HepG2 (cell line): ENCODE data around the gene TRIM66. TPM values are rescaled to one million over a fixed set of nuclear protein-coding genes. Genes with fewer than 3 reads are reported as not detected.

Experiments
- E2F2 ChIP-seq: sonication (generic); formaldehyde crosslinking; IDR thresholded peaks from 2 replicates; pipeline ENCODE4 v1.4.0; 2020; ENCODE audit warnings: missing genetic modification reagents, borderline replicate concordance
- E2F5 ChIP-seq: sonication (generic); formaldehyde crosslinking; conservative IDR thresholded peaks from 2 replicates; pipeline ENCODE4 v1.4.0; 2020; ENCODE audit warnings: missing genetic modification reagents
- EEA1 ChIP-seq: sonication (generic); formaldehyde crosslinking; IDR thresholded peaks from 2 replicates; pipeline ENCODE4 v1.5.1; 2020; ENCODE audit warnings: mild to moderate bottlenecking, missing genetic modification reagents, borderline replicate concordance
- HDAC2 ChIP-seq: sonication (generic); formaldehyde crosslinking; IDR thresholded peaks from 2 replicates; pipeline ENCODE4 v1.4.0; 2020; ENCODE audit warnings: missing genetic modification reagents
- IRF2 ChIP-seq: IDR thresholded peaks from 2 replicates; pipeline ENCODE4 v1.6.1; 2018; ENCODE audit warnings: missing genetic modification reagents, missing compliant biosample characterization
- MBD4 ChIP-seq: IDR thresholded peaks from 2 replicates; pipeline ENCODE4 v1.6.1; 2012; ENCODE audit warnings: low read length, inconsistent platforms, borderline replicate concordance
- NFYC ChIP-seq: IDR thresholded peaks from 2 replicates; pipeline ENCODE4 v1.6.1; 2016; ENCODE audit warnings: missing genetic modification reagents, missing compliant biosample characterization
- NR2F1 ChIP-seq, 2 experiments: fragments of 450-650 bp in 1 of 2; formaldehyde crosslinking in 1 of 2; IDR thresholded peaks; 2 replicates each; pipeline versions ENCODE4 v1.5.0 to v1.6.1; 2016 to 2020; ENCODE audit warnings: mild to moderate bottlenecking in 1 of 2, missing compliant biosample characterization in 1 of 2, missing genetic modification reagents in 1 of 2, moderate library complexity in 1 of 2
- PHF20 ChIP-seq: sonication (generic); formaldehyde crosslinking; IDR thresholded peaks from 2 replicates; pipeline ENCODE4 v1.5.0; 2020; ENCODE audit warnings: mild to moderate bottlenecking, missing genetic modification reagents
- SALL2 ChIP-seq: sonication (generic); formaldehyde crosslinking; IDR thresholded peaks from 2 replicates; pipeline ENCODE4 v1.8.1; 2023; ENCODE audit warnings: mild to moderate bottlenecking, missing genetic modification reagents, inconsistent platforms
- SOX5 ChIP-seq: IDR thresholded peaks from 2 replicates; pipeline ENCODE4 v1.6.1; 2016; ENCODE audit warnings: borderline replicate concordance
- ZNF180 ChIP-seq: sonication (generic); formaldehyde crosslinking; IDR thresholded peaks from 2 replicates; pipeline ENCODE4 v1.4.0; 2020; ENCODE audit warnings: low read depth, missing genetic modification reagents, borderline replicate concordance
- ZNF256 ChIP-seq: sonication (generic); formaldehyde crosslinking; conservative IDR thresholded peaks from 2 replicates; pipeline ENCODE4 v1.4.0; 2020; ENCODE audit warnings: missing genetic modification reagents
- ZNF770 ChIP-seq: sonication (generic); formaldehyde crosslinking; IDR thresholded peaks from 2 replicates; pipeline ENCODE4 v1.5.0; 2020; ENCODE audit warnings: mild to moderate bottlenecking, missing genetic modification reagents
- polyA plus RNA-seq, 8 experiments: library from polyadenylated mRNA; depleted of rRNA in 3 of 8; stranded (reverse) in 7 of 8; unstranded in 1 of 8; fragments of >200 nt; fragmentation: Illumina TruSeq in 4 of 8; extraction: Trizol in 4 of 8; gene quantifications; 2 replicates each; pipeline versions ENCODE4 v1.2.1 to v1.2.3, GENCODE V29; 2011 to 2016; ENCODE audit warnings: low read depth in 4 of 8, missing spikeins in 1 of 8, mixed read lengths in 1 of 8; ENCODE audit not compliant: insufficient read depth in 1 of 8
- total RNA-seq, 5 experiments: library from RNA; depleted of rRNA; stranded (reverse); fragments of >200 nt; fragmentation: Illumina TruSeq; extraction: Trizol; gene quantifications; 2 replicates each; pipeline ENCODE4 v1.2.3, GENCODE V29; 2016; ENCODE audit warnings: low read depth in 1 of 5
- TF ChIP-seq, protein P1 (sequence below): sonication (generic); formaldehyde crosslinking; IDR thresholded peaks from 2 replicates; pipeline ENCODE4 v1.5.0; 2020; ENCODE audit warnings: mild to moderate bottlenecking, missing genetic modification reagents, borderline replicate concordance
- TF ChIP-seq, protein P2 (sequence below): sonication (generic); formaldehyde crosslinking; IDR thresholded peaks from 2 replicates; pipeline ENCODE4 v1.5.1; 2020; ENCODE audit warnings: mild to moderate bottlenecking, moderate library complexity, missing genetic modification reagents

The TRIM66 gene
- total and polyA plus RNA-seq, 2 of the 13 experiments (the other 11 are each of a cell fraction or from before 2014, with no cell fraction given), result 4.9 to 6.1 TPM

DNA sequence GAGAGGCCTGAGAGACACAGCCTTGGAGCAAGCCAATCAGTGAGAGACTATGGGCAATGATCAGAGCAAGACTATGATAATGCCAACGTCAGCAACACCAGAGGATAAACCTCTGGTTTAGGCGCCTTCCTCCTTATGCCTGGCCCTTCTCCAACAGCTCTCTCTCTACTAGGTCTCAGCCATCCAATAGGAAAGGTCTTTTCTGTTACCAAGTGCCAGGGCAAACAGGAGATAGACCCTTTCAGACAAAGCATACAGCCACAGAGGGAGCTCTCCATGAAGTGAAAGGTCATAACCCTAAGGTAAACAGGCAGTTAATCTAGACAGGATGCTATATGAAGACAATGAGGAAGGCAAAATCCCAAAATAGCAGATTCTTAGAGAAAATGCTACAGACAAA lies 98.0 kb downstream of the TRIM66 start (continued):
- TF ChIP-seq ZNF770 (no peak), IRF2 (CRISPR knock-in tag) (no peak), HDAC2 (CRISPR knock-in tag) (no peak), NR2F1 (CRISPR knock-in tag; IDR thresholded peaks at IDR 0.05) (peak in 1 of 2 experiments; percentile 40; a peak in 2 of 4 replicates), E2F2 (no peak), E2F5 (no peak), EEA1 (CRISPR knock-in tag) (no peak), ZNF256 (CRISPR knock-in tag) (no peak), NFYC (CRISPR knock-in tag) (peak; percentile 53), ZNF180 (CRISPR knock-in tag) (no peak), MBD4 (no peak), SALL2 (no peak), PHF20 (no peak), SOX5 (CRISPR knock-in tag) (peak; percentile 9; the same call in 1 of the 2 replicates)
- TF ChIP-seq, protein P1, sequence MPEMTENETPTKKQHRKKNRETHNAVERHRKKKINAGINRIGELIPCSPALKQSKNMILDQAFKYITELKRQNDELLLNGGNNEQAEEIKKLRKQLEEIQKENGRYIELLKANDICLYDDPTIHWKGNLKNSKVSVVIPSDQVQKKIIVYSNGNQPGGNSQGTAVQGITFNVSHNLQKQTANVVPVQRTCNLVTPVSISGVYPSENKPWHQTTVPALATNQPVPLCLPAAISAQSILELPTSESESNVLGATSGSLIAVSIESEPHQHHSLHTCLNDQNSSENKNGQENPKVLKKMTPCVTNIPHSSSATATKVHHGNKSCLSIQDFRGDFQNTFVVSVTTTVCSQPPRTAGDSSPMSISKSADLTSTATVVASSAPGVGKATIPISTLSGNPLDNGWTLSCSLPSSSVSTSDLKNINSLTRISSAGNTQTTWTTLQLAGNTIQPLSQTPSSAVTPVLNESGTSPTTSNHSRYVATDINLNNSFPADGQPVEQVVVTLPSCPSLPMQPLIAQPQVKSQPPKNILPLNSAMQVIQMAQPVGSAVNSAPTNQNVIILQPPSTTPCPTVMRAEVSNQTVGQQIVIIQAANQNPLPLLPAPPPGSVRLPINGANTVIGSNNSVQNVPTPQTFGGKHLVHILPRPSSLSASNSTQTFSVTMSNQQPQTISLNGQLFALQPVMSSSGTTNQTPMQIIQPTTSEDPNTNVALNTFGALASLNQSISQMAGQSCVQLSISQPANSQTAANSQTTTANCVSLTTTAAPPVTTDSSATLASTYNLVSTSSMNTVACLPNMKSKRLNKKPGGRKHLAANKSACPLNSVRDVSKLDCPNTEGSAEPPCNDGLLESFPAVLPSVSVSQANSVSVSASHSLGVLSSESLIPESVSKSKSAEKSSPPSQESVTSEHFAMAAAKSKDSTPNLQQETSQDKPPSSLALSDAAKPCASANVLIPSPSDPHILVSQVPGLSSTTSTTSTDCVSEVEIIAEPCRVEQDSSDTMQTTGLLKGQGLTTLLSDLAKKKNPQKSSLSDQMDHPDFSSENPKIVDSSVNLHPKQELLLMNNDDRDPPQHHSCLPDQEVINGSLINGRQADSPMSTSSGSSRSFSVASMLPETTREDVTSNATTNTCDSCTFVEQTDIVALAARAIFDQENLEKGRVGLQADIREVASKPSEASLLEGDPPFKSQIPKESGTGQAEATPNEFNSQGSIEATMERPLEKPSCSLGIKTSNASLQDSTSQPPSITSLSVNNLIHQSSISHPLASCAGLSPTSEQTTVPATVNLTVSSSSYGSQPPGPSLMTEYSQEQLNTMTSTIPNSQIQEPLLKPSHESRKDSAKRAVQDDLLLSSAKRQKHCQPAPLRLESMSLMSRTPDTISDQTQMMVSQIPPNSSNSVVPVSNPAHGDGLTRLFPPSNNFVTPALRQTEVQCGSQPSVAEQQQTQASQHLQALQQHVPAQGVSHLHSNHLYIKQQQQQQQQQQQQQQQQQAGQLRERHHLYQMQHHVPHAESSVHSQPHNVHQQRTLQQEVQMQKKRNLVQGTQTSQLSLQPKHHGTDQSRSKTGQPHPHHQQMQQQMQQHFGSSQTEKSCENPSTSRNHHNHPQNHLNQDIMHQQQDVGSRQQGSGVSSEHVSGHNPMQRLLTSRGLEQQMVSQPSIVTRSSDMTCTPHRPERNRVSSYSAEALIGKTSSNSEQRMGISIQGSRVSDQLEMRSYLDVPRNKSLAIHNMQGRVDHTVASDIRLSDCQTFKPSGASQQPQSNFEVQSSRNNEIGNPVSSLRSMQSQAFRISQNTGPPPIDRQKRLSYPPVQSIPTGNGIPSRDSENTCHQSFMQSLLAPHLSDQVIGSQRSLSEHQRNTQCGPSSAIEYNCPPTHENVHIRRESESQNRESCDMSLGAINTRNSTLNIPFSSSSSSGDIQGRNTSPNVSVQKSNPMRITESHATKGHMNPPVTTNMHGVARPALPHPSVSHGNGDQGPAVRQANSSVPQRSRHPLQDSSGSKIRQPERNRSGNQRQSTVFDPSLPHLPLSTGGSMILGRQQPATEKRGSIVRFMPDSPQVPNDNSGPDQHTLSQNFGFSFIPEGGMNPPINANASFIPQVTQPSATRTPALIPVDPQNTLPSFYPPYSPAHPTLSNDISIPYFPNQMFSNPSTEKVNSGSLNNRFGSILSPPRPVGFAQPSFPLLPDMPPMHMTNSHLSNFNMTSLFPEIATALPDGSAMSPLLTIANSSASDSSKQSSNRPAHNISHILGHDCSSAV (CRISPR knock-in tag), result no peak
- TF ChIP-seq, protein P2, sequence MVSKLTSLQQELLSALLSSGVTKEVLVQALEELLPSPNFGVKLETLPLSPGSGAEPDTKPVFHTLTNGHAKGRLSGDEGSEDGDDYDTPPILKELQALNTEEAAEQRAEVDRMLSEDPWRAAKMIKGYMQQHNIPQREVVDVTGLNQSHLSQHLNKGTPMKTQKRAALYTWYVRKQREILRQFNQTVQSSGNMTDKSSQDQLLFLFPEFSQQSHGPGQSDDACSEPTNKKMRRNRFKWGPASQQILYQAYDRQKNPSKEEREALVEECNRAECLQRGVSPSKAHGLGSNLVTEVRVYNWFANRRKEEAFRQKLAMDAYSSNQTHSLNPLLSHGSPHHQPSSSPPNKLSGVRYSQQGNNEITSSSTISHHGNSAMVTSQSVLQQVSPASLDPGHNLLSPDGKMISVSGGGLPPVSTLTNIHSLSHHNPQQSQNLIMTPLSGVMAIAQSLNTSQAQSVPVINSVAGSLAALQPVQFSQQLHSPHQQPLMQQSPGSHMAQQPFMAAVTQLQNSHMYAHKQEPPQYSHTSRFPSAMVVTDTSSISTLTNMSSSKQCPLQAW, result no peak
